HepG2 (cell line): ENCODE results near the gene TBL2. TPM values are rescaled to one million over a fixed set of nuclear protein-coding genes. Genes with fewer than 3 reads are reported as not detected.
A peak's percentile ranks its signal among the peaks of the same experiment; 100 is the strongest.

ENCODE experiments used
- ATAC-seq: fragments of 200-7000 bp; cut with Tn5 transposase; 3 replicates; pipeline ENCODE4 v1.9.1; 2020; ENCODE audit warnings: mild to moderate bottlenecking, moderate library complexity
- BruUV-seq: library from RNA; stranded (reverse); fragments of 400-500 nt; replicated peaks from 2 replicates; lab custom pipeline; 2021; lab: Mats Ljungman, UMichigan
- CTCF ChIA-PET: fragments of 300-600 bp; formaldehyde crosslinking; extraction: SDS; loops from one replicate; lab custom pipeline; 2021; ENCODE audit warnings: low total read pairs, inconsistent platforms, low intra/inter-chr PET ratio; lab: Yijun Ruan, JAX
- POLR2A ChIA-PET: fragments of 350-600 bp; sonication (Branson Sonifier 250); formaldehyde crosslinking; loops from one replicate; lab custom pipeline; 2020; ENCODE audit warnings: antibody characterized with exemption, inconsistent platforms; lab: Yijun Ruan, JAX
- DNase-seq: peaks from one replicate; pipeline ENCODE4 v3.0.0-alpha.2; 2015; ENCODE audit warnings: low spot score
- FAIRE-seq: peaks from 3 replicates; lab custom pipeline; 2011; peaks lifted over from hg19 to GRCh38; lab: Jason Lieb, UNC
- H2AFZ ChIP-seq: one replicate; pipeline ENCODE4 v1.6.1; 2011; ENCODE audit warnings: low read length, inconsistent platforms
- H3K27ac ChIP-seq: fragments of 300-600 bp; 3 replicates; pipeline ENCODE4 v1.8.0; 2011; ENCODE audit warnings: mixed run types, mild to moderate bottlenecking, mixed read lengths, low read length, inconsistent platforms; ENCODE audit not compliant: insufficient read depth; ENCODE audit errors: extremely low read length
- H3K27me3 ChIP-seq, 2 experiments: fragments of 200-600 bp in 1 of 2; 2 replicates in 1 of 2; 3 replicates in 1 of 2; pipeline versions ENCODE4 v1.6.0 to v1.8.0; 2011; ENCODE audit warnings: low read length in 2 of 2, mild to moderate bottlenecking in 2 of 2, moderate library complexity in 2 of 2, inconsistent platforms in 1 of 2; ENCODE audit not compliant: insufficient read depth in 2 of 2, control insufficient read depth in 1 of 2
- H3K36me3 ChIP-seq, 2 experiments: fragments of 200-600 bp in 1 of 2; replicated peaks in 1 of 2; 2 replicates in 1 of 2; 3 replicates in 1 of 2; pipeline versions ENCODE4 v1.5.1 to v1.8.0; 2011; ENCODE audit warnings: low read length in 2 of 2, inconsistent platforms in 1 of 2; ENCODE audit not compliant: insufficient read depth in 2 of 2, control insufficient read depth in 1 of 2
- H3K4me1 ChIP-seq: 2 replicates; pipeline ENCODE4 v1.5.1; 2012; ENCODE audit warnings: low read length, inconsistent platforms; ENCODE audit not compliant: insufficient read depth
- H3K4me2 ChIP-seq: 2 replicates; pipeline ENCODE4 v1.6.0; 2011; ENCODE audit warnings: low read depth, low read length, inconsistent platforms
- H3K4me3 ChIP-seq, 3 experiments: fragments of 200-600 bp in 1 of 3; sonication (generic), shearing (Covaris generic) in 1 of 3; replicated peaks in 1 of 3; 2 replicates each; pipeline ENCODE4 v1.5.1; 2011 to 2016; ENCODE audit warnings: low read length in 3 of 3, inconsistent platforms in 2 of 3, low read depth in 2 of 3, mild to moderate bottlenecking in 2 of 3, control low read depth in 1 of 3, mixed read lengths in 1 of 3; ENCODE audit not compliant: insufficient read depth in 1 of 3
- H3K79me2 ChIP-seq: one replicate; pipeline ENCODE4 v1.6.1; 2011; ENCODE audit warnings: low read length, inconsistent platforms; ENCODE audit not compliant: insufficient read depth
- H3K9ac ChIP-seq: 2 replicates; pipeline ENCODE4 v1.6.0; 2011; ENCODE audit warnings: mild to moderate bottlenecking, low read depth, low read length, inconsistent platforms; ENCODE audit not compliant: insufficient read depth
- H3K9me3 ChIP-seq: 2 replicates; pipeline ENCODE4 v1.5.1; 2012; ENCODE audit warnings: mild to moderate bottlenecking, low read length
- H4K20me1 ChIP-seq: 2 replicates; pipeline ENCODE4 v1.6.0; 2011; ENCODE audit warnings: inconsistent platforms, mild to moderate bottlenecking, low read length, moderate library complexity; ENCODE audit not compliant: insufficient read depth
- ATF2 ChIP-seq: sonication (generic); formaldehyde crosslinking; IDR thresholded peaks from 2 replicates; pipeline ENCODE4 v1.4.0; 2020; ENCODE audit warnings: missing genetic modification reagents
- GTF2F1 ChIP-seq: fragments of 150-350 bp; IDR thresholded peaks from 2 replicates; pipeline ENCODE4 v1.6.1; 2014; ENCODE audit warnings: low read length
- HNRNPK ChIP-seq: fragments of 200-400 bp; formaldehyde crosslinking; IDR thresholded peaks from 2 replicates; pipeline ENCODE4 v1.6.1; 2018; ENCODE audit warnings: low read length, low read depth, moderate library complexity, mild to moderate bottlenecking; ENCODE audit not compliant: poor library complexity, severe bottlenecking
- POLR2A ChIP-seq, 2 experiments: IDR thresholded peaks; 2 replicates each; pipeline ENCODE4 v1.6.1; 2011; ENCODE audit warnings: low read depth in 2 of 2, low read length in 2 of 2, mild to moderate bottlenecking in 1 of 2, moderate library complexity in 1 of 2; ENCODE audit not compliant: insufficient read depth in 1 of 2
- POLR2G ChIP-seq: fragments of 200-400 bp; formaldehyde crosslinking; IDR thresholded peaks from 2 replicates; pipeline ENCODE4 v1.6.1; 2018; ENCODE audit warnings: mild to moderate bottlenecking, low read depth, low read length, moderate library complexity
- RBFOX2 ChIP-seq: fragments of 200-400 bp; formaldehyde crosslinking; IDR thresholded peaks from 2 replicates; pipeline ENCODE4 v1.6.1; 2017; ENCODE audit warnings: low read depth, mild to moderate bottlenecking, low read length
- RBM39 ChIP-seq: fragments of 200-400 bp; formaldehyde crosslinking; IDR thresholded peaks from one replicate; pipeline ENCODE4 v1.6.1; 2018; ENCODE audit warnings: antibody characterized with exemption, mild to moderate bottlenecking, low read depth, low read length; ENCODE audit not compliant: poor library complexity, severe bottlenecking
- ZBTB14 ChIP-seq: sonication (generic); formaldehyde crosslinking; IDR thresholded peaks from 2 replicates; pipeline ENCODE4 v1.4.0; 2020; ENCODE audit warnings: missing genetic modification reagents
- ZNF639 ChIP-seq: conservative IDR thresholded peaks from 2 replicates; pipeline ENCODE4 v1.6.1; 2018; ENCODE audit warnings: missing genetic modification reagents
- ZNF687 ChIP-seq: sonication (generic); formaldehyde crosslinking; IDR thresholded peaks from 2 replicates; pipeline ENCODE4 v1.5.1; 2020; ENCODE audit warnings: mild to moderate bottlenecking, missing genetic modification reagents, moderate library complexity
- ZNF710 ChIP-seq: sonication (generic); formaldehyde crosslinking; IDR thresholded peaks from 2 replicates; pipeline ENCODE4 v1.5.0; 2020; ENCODE audit warnings: mild to moderate bottlenecking, missing genetic modification reagents, borderline replicate concordance
- WGBS: methylation state at CpG from one replicate; pipeline ENCODE4 v1.1.6; 2017; ENCODE audit warnings: low lambda C conversion rate; 5-methylcytosine and 5-hydroxymethylcytosine counted together
- in situ Hi-C: cut with HindIII; loops from 2 replicates; pipeline ENCODE4 v1.10.0; 2017; ENCODE audit warnings: low pct_unique_long_range_greater_than_20kb; ENCODE audit not compliant: extremely low pct_ligation_motif_present
- intact Hi-C: fragments of 100-400 bp; cut with micrococcal nuclease; formaldehyde crosslinking; loops from one replicate; pipeline ENCODE4 v1.10.0; 2022; ENCODE audit not compliant: unreplicated experiment
- polyA plus RNA-seq, 8 experiments: library from polyadenylated mRNA; depleted of rRNA in 3 of 8; stranded (reverse) in 7 of 8; unstranded in 1 of 8; fragments of >200 nt; fragmentation: Illumina TruSeq in 4 of 8; extraction: Trizol in 4 of 8; gene quantifications; 2 replicates each; pipeline versions ENCODE4 v1.2.1 to v1.2.3, GENCODE V29; 2011 to 2016; ENCODE audit warnings: low read depth in 4 of 8, missing spikeins in 1 of 8, mixed read lengths in 1 of 8; ENCODE audit not compliant: insufficient read depth in 1 of 8
- total RNA-seq, 5 experiments: library from RNA; depleted of rRNA; stranded (reverse); fragments of >200 nt; fragmentation: Illumina TruSeq; extraction: Trizol; gene quantifications; 2 replicates each; pipeline ENCODE4 v1.2.3, GENCODE V29; 2016; ENCODE audit warnings: low read depth in 1 of 5

Gene TBL2
- total and polyA plus RNA-seq, 2 of the 13 experiments (the other 11 are each of a cell fraction or from before 2014, with no cell fraction given): 43.4 to 47.2 TPM

- in situ Hi-C loops: no loop called here
- Histone ChIP-seq H3K27ac (peak overlapping the region; percentile 95), H3K79me2 (peaks cover 45% of the 10 kb centered on the region), H3K4me3 (no peak overlapping the region; a peak in 1 of 6 replicates), H3K4me2 (peak overlapping the region; percentile 64), H4K20me1 (peaks cover 37% of the 10 kb centered on the region), H3K36me3 (peaks cover 7 to 14% of the 10 kb centered on the region in 2 experiments), H2AFZ (no peak overlapping the region), H3K27me3 (no peaks in the 10 kb centered on the region; a peak in 1 of 5 replicates), H3K9ac (no peak overlapping the region), H3K9me3 (no peaks in the 10 kb centered on the region), H3K4me1 (peaks cover 73% of the 10 kb centered on the region)
- BruUV-seq: no TSS peak
- ChIA-PET POLR2A (interaction anchor here (0.7 to 13.2 kb wide), 7 partner anchors 15 to 98 kb away, joined by 3 to 416 read pairs (median 4); no protein-coding TSS in a partner anchor), CTCF (no interaction called here)
- ATAC-seq (no peak), FAIRE-seq (no peak), DNase-seq (no peak)
- intact Hi-C loops: loop anchor here (2.0 kb wide), 1 partner anchor 43 kb away; no protein-coding TSS in a partner anchor
- WGBS: 86% methylated on average over 7 of the region's 7 CpGs
- TF ChIP-seq POLR2G (peak; percentile 68), POLR2A (IDR thresholded peaks at IDR 0.05; ENCODE audit: insufficient read depth in 1 of 2, low read depth in 2 of 2, low read length in 2 of 2) (peak; percentile 44 to 62; a peak in 3 of 4 replicates), ATF2 (no peak), RBM39 (no peak), ZNF710 (CRISPR knock-in tag) (peak; percentile 59), GTF2F1 (no peak), HNRNPK (peak; percentile 95), ZBTB14 (no peak), ZNF687 (CRISPR knock-in tag) (peak; percentile 25; the same call in 1 of the 2 replicates), ZNF639 (CRISPR knock-in tag) (no peak), RBFOX2 (peak; percentile 66)
These were observed 43.0 kb upstream of the TBL2 start for GRCh38 chr7:73621168-73622063.
